GM10266 (cell line): ENCODE measurements around the gene CHRNA10.

Experiments
- DNase-seq: peaks from one replicate; pipeline ENCODE4 v3.0.0; 2012; ENCODE audit errors: extremely low spot score
- TF ChIP-seq, protein P1 (sequence below): IDR thresholded peaks from 2 replicates; pipeline ENCODE4 v1.5.1; 2012; ENCODE audit warnings: mild to moderate bottlenecking, low read depth; ENCODE audit not compliant: control insufficient read depth, insufficient read depth; ENCODE audit errors: missing control alignments

The CHRNA10 gene

DNA sequence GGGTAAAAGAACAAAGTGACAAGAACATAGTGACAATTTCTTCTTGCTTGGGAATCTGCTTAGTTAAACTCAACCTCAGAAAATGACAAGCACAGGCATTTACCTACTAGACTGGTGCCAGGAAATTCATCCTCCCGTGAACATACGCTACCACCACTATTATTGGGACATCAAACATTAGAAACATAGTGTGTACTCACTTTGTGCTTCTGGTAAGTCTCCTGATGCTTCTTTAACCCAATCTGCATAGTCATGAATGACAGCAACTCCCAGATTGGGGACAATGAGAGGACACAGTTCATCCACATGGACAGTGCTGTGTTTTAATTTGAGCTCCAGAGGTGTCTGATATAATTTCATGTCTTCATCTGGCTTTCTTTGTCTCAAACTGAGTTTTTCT is 29.2 kb upstream of the CHRNA10 start:
- DNase-seq: no peak

DNA sequence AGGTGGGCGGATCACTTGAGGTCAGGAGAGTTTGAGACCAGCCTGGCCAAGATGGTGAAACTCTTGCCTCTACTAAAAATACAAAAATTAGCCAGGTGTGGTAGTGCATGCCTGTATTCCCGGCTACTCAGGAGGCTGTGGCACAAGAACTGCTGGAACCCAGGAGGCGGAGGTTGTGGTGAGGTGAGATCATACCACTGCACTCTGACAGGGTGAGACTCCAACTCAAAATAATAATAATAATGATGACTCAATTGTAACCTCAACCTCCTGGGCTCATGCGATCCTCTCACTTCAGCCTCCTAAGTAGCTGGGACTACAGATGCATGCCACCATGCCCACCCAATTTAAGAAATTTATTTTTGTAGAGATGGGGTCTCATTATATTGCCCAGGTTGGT is 15.6 kb upstream of the CHRNA10 start:
- TF ChIP-seq, protein P1, sequence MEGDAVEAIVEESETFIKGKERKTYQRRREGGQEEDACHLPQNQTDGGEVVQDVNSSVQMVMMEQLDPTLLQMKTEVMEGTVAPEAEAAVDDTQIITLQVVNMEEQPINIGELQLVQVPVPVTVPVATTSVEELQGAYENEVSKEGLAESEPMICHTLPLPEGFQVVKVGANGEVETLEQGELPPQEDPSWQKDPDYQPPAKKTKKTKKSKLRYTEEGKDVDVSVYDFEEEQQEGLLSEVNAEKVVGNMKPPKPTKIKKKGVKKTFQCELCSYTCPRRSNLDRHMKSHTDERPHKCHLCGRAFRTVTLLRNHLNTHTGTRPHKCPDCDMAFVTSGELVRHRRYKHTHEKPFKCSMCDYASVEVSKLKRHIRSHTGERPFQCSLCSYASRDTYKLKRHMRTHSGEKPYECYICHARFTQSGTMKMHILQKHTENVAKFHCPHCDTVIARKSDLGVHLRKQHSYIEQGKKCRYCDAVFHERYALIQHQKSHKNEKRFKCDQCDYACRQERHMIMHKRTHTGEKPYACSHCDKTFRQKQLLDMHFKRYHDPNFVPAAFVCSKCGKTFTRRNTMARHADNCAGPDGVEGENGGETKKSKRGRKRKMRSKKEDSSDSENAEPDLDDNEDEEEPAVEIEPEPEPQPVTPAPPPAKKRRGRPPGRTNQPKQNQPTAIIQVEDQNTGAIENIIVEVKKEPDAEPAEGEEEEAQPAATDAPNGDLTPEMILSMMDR: no peak
- no peak for DNase-seq

More for the DNA sequence above, 29.2 kb upstream of the CHRNA10 start:
- TF ChIP-seq, protein P1: no peak

DNA sequence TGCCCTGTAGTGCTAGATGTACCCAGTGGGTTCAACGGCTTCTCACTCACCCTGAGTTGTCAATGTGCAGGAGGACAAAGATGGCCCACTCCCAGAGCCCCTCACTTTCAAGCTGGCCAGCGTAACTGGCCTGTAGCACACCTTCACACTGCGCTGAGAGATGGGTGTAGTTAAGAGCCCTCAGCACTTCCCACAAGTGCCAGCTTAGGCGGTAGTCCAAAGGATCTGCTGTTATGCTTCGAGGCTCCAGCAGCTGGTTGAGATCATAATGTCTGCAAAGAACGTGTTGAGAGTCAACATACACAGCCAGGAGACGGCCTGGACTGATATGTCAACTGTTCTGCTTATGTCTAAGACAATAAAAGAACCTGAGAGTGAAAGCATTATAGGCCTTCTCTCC is 14.7 kb upstream of the CHRNA10 start:
- DNase-seq: no peak
- TF ChIP-seq, protein P1: no peak

DNA sequence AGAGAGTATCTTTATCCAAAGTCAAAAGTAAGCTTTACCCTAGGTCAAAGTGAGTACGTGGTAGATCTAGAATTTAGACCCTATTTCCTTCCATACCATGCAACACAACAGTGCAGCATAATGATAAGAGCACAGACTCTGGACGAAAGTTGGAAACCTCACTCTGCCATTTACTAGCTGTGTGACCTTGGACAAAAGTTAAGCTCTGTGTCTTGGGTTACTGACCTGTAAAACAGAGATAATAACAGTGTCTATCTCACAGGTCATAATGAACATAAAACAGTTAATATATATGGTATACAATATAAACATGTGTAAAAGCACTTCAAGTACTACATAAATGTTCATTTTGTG is 13.6 kb upstream of the CHRNA10 start:
- TF ChIP-seq, protein P1: no peak
- no peak for DNase-seq

DNA sequence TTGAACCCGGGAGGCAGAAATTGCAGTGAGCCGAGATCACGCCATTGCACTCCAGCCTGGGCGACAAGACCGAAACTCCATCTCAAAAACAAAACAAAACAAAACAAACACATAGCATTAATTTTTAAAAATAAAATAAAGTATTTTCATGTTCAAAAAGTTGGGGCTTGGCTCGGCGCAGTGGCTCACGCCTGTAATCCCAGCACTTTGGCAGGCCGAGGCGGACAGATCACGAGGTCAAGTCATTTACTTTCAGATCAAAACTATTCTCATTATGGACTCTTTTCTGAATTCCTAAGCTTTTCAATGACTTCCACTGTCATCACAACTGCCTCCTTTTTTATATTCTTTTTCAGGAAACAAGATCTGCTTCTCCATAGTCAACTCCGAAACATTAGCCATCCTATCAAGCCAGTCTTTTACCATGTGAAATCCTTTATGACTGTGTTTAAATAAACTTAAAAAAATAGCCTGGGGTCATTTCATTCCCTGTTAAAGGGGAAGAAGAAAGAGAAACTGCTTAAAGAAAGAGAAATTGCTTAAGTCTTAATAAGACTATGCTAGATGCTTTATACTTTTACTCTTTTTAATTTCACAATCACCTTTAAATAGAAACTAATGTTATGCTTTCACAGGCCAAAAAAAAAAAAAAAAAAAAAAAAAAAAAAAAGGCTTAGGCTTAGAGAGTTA is 13.1 kb upstream of the CHRNA10 start:
- DNase-seq: no peak
- TF ChIP-seq, protein P1: no peak

DNA sequence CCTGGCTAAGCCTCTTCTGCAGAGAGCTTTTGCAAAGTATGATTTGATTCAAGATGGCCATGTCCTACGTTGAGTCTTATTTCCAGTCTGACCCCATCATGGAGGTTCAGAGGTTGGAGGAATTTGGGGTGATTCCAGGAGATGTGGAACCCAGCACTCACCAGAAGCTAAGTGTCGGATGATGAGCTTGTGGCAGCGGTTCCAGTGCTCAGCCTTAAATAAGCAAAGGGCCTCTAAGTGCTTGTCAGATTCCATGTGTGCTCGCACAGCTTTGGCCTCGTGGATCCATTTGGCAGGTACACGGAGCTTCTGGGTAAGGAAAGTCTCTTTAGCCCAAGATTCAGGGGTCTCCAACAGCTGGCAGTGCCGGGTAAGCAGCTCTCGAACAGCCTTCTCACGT is 11.9 kb upstream of the CHRNA10 start:
- no peak for DNase-seq
- TF ChIP-seq, protein P1: no peak

DNA sequence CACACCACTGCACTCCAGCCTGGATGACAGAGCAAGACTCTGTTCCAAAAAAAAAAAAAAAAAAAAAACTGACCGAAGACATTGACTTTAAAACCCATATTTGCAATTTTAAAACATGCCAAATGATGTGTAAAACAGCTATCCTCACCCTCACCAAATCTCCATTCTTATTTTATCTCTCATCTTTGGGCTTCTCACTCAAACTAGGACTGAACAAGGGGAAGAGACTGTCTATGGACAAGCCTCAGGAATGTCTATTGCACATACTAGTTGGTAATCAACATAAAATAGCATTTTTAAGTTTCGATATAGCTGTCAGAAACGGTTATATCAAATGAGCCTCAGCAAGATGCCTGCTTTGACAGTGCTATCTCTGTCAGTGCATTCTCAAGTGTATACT is 7.9 kb upstream of the CHRNA10 start:
- no peak for DNase-seq
- TF ChIP-seq, protein P1: no peak
